Heart left ventricle (tissue), 13 donors: Measurements from ENCODE around the gene GPRIN3.

ENCODE experiments used
- POLR2A ChIP-seq, 2 donors: fragments of 450-650 bp; IDR thresholded peaks; one replicate each; pipeline ENCODE4 v1.6.1; 2017; ENCODE audit warnings: antibody characterized with exemption in 2 of 2, mild to moderate bottlenecking in 2 of 2, moderate library complexity in 2 of 2
- TF ChIP-seq, protein P1 (sequence below), 12 donors: fragments of 200-600 bp; sonication (generic) in 4 of 12; IDR thresholded peaks; one replicate each; pipeline versions ENCODE4 v1.5.0 to v1.8.0; 2018 to 2022; ENCODE audit warnings: antibody characterized with exemption in 12 of 12, mild to moderate bottlenecking in 5 of 12
- donor health status: ischemic (EF 13 %, LVEDD 7.1; RV severe dilation, severe dysfunction).
- donor health status: DM: no; HTN: yes; CAD: no.
- donor health status: DM: no; HTN: no; CAD: no.
- donor health status: ischemic (EF 25% LVEDD 6.9; RV normal size, moderate dysfunction).
- donor health status: ischemic (EF 25% LVEDD 5.7; RV mildly dilated, moderate dysfunction).
- donor health status: ischemic (EF 35%, LVEDD 5.7; RV mildly dilated, moderate dysfunction).
- donor health status: nonischemic (EF 11% LVEDD 7.7; RV severe dilation, severe dysfunction).
- donor health status: DM: yes; HTN: yes; CAD: no.
- donor health status: PGD.
- donor health status: ischemic (EF 29% LVEDD 5.4; RV normal size, mild dysfunction).
- donor health status: nonischemic (EF 23%, LVEDD 6.1; RV moderate dilation, normal function).

GRCh38 chr4:89247951-89248350 is 59.6 kb downstream of the GPRIN3 start:
- TF ChIP-seq, protein P1, sequence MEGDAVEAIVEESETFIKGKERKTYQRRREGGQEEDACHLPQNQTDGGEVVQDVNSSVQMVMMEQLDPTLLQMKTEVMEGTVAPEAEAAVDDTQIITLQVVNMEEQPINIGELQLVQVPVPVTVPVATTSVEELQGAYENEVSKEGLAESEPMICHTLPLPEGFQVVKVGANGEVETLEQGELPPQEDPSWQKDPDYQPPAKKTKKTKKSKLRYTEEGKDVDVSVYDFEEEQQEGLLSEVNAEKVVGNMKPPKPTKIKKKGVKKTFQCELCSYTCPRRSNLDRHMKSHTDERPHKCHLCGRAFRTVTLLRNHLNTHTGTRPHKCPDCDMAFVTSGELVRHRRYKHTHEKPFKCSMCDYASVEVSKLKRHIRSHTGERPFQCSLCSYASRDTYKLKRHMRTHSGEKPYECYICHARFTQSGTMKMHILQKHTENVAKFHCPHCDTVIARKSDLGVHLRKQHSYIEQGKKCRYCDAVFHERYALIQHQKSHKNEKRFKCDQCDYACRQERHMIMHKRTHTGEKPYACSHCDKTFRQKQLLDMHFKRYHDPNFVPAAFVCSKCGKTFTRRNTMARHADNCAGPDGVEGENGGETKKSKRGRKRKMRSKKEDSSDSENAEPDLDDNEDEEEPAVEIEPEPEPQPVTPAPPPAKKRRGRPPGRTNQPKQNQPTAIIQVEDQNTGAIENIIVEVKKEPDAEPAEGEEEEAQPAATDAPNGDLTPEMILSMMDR (IDR thresholded peaks at IDR 0.05): no peak
- TF ChIP-seq POLR2A (IDR thresholded peaks at IDR 0.05): no peak
